ENCODE measurements around the gene VTI1A.
A peak's percentile ranks its signal among the peaks of the same experiment; 100 is the strongest.
"Not testable (repeated sequence)": the region's sequence is repeated elsewhere in the genome, so short reads cannot be mapped to it uniquely, and the experiment has no call there.

VTI1A gene

GRCh38 chr10:112844681-112845544, 397.9 kb downstream of the VTI1A start:
- DNase-seq, result no peak

DNA sequence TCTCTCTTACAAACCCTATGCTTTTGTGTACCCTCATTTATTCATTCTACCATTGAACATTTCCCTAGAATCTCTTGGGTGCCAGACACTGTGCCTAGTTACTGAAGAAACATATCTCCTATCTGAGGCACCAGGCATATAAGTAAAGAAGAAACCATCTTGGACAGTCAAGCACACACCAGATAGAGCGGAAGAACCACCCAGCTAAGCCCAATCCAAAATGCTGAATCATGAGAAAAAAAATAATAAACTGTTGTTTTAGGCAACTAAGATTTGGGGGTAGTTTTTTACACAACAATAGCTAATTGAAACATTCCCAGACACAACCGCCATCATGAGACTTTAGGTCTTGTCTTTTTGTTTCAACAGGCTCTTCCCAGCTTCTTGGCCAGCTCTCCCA, 400.8 kb downstream of the VTI1A start:
- no peak for DNase-seq

DNA sequence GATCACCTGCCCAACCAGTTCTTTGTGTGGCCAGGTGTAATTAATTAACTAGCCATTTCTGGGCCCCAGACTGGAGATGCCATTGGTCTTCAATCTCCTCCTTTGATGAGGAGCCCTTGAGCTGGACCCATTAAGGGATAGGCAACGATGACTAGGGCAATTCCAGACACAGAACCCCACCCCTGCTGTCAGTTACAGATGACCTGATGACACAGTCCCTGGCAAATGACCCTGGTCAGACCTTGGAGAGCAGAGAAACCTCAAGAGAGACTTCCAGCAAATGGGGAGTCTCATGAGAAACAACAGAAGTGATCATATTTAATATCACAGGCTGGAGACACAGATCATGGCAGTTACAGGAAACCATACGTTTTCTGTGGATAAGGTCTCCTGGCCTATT, 401.2 kb downstream of the VTI1A start:
- DNase-seq, result no peak

GRCh38 chr10:112848868-112849430, 401.9 kb downstream of the VTI1A start:
- no peak for DNase-seq

- no peak for DNase-seq
Observed at GRCh38 chr10:112849546-112849945, 402.5 kb downstream of the VTI1A start.

DNA sequence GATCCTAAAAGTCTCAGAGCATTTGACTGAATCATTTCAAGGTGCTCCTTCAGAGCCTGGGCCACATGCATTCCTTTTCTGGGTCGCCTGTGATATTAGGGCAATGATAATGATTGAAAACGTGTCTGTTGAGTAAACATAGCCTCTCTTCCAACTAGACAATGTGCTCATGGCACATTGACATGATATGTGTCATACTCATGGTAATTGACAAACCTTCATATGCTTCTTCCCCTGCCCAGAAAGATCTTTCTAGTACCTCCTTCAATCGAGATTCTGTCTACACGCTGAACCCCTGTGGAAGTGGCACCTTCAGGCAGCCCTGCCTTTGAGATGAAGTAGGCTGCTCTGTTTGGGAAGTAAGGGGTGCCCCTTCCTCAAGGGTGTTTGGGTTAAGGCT, 404.2 kb downstream of the VTI1A start:
- no peak for DNase-seq

- no peak for DNase-seq
Observed at GRCh38 chr10:112851588-112852211, 404.7 kb downstream of the VTI1A start.

DNA sequence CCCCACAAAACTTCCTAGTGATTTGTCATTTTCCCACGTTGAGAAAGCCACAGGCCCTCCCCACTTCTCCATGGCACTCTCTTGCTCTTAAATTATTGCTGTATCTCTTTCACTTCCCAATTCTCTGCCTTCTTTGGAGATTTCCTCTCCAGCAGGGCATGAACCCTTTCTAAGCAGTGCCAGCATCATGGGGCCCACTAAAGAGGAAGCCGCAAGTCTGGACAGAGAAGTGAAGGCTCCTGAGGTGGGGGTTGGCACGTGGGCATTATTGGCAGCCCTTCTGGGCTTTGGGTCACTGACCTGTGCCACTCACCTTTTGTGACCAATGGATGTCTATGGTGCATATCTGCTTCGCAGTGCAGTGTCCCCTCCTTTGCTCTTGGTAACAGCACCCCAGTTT, 405.3 kb downstream of the VTI1A start:
- DNase-seq, result peak in 1 of 2 donors; percentile 7

- DNase-seq, result no peak
Observed at GRCh38 chr10:112855134-112855533, 408.1 kb downstream of the VTI1A start.

GRCh38 chr10:112857493-112857892, 410.5 kb downstream of the VTI1A start:
- DNase-seq, result no peak

- DNase-seq, result no peak
Observed at GRCh38 chr10:112858986-112859651, 412.1 kb downstream of the VTI1A start.

DNA sequence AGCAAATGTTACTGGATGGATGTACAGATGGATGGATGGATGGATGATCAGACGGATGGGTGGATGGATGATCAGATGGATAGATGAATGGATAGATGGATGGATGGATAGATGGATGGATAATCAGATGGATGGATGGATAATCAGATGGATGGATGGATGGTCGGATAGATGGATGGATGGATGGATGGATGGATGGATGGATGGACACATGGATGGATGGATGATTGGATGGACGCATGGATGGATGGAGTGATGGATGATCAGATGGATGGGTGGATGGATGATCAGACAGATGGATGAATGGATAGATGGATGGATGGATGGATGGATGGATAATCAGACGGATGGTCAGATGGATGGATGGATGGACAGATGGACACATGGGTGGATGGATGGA, 412.8 kb downstream of the VTI1A start:
- no peak for DNase-seq

- DNase-seq, result not testable (repeated sequence)
Observed at GRCh38 chr10:112863461-112863860, 416.4 kb downstream of the VTI1A start.

Data from bone marrow (tissue), 2 donors.